ENCODE measurements around the gene SPAG4.

Gene SPAG4

GRCh38 chr20:35625584-35626385, 10.2 kb downstream of the SPAG4 start:
- peak; percentile 90 for DNase-seq

GRCh38 chr20:35626386-35627001, 10.9 kb downstream of the SPAG4 start:
- DNase-seq, result no peak

DNA sequence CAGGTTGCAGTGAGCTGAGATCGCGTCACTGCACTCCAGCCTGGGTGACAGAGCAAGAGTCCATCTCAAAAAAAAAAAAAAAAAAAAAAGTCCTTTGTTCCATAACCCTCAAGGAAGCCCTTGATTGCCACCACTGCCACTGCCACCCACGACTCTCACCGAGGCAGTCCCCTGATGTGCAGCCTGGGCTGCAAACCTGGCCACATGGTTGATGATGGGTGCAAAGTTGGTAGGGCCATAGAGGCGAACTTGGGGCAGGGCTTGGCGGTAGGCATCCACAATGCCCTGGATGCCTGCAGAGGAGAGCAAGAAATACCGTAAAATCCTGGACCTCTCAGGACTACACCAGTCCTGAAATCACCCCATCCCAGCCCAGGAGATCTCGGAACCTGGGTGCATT, 11.5 kb downstream of the SPAG4 start:
- no peak for DNase-seq

GRCh38 chr20:35629427-35630145, 14.0 kb downstream of the SPAG4 start:
- DNase-seq, result no peak

- no peak for DNase-seq
These were observed 15.0 kb downstream of the SPAG4 start for GRCh38 chr20:35630636-35631035.

DNA sequence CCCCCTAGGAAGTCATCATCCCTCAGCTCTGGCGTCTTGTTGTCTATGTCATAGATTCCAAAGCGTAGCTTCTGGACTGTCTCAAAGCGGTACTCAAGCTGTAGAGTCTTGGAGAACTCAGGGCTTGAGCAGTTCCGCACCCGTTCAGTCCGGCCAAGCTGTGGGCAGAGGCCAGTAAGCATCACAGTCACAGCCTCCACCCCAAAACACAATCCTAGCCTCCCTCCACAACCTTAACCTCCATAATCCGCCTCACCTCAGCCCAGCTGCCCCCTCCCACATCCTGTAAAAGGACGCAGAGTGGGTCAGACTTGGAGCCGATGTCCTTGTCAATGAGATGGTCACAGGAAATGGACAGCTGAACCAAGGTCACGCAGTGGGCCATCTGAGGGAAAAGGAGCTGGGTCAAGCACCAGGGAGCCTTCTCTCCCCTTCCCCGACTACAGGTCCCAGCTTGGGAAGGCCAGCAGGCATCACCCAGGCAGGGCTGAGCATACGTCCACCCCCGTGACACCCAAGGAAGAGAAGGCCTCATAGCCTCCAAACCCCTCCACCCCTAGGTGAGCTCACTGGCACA, 17.0 kb downstream of the SPAG4 start:
- DNase-seq, result no peak

GRCh38 chr20:35635652-35636051, 20.0 kb downstream of the SPAG4 start:
- no peak for DNase-seq

DNA sequence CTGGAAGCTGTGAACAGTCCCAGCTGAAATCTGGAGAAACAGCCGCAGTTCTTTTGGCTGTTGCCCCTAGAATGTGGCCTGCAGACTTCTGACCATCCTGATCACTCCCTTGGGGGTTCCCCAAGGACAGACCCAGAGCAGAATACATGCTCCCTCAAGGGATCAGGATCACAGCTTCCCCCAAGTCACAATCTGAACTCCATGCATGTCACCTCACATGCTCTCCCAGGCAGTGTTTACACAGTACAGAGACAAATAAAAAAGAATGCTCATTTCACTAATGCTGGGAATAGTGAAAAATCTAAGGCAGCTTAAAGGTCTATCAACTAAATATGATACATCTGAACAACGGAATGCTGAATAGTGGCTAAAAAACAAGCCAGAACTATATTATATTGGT, 20.5 kb downstream of the SPAG4 start:
- DNase-seq, result no peak

DNA sequence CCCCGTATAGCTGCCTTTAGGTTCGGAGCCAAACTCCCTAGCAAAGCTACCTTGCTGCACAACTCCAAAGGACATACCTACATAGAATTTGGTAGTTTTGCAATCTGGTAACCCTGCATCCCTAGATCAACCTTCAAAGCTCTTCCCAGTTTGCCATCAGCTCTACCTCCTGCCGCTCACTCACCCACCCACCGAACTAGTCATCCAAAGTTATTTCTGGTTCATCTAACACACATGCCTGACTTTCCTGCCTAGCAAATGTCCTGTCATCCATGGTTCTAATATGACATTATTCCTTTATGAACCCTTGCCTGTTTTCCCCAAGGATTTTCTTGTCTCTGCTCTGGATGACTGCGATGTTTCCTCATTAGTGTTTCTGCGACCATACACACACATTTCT, 21.6 kb downstream of the SPAG4 start:
- DNase-seq, result no peak

DNA sequence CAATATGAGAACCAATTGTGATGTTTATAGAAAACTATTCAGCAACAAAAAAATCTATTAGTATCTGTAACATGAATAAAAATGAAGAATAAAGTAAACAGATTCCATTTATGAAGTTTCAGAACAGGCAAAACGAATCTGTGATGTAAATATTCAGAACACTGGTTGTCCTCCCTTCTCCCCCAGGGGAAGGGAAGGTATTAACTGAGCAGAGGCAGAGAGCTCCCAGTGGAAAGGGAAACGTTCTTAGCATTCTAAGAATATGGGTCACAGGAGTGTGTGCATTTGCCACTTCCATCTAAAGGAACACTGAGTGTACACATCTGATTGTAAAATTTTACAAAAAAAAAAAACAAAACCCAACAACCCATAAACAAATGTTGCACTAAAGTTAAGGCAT, 23.1 kb downstream of the SPAG4 start:
- no peak for DNase-seq

GRCh38 chr20:35640724-35641123, 25.1 kb downstream of the SPAG4 start:
- no peak for DNase-seq

DNA sequence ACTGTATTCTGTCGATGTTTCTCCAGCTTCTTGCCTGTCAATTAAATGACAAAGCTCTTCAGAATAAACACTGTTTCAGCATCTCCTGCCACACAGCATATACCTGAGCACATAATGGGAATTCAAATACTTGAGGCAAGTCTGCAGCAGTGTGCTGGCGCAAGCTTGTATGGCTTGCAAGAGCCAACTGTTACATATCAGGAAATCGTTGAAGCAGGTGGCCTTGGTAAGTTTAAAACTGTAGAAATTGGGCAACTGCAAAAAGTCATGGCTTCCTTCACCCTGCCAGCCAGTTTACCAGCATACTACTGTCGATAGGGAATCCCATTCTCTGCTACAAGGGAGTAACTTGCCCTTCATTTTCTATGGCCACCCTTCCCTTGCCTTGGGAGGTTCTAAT, 26.1 kb downstream of the SPAG4 start:
- no peak for DNase-seq

DNA sequence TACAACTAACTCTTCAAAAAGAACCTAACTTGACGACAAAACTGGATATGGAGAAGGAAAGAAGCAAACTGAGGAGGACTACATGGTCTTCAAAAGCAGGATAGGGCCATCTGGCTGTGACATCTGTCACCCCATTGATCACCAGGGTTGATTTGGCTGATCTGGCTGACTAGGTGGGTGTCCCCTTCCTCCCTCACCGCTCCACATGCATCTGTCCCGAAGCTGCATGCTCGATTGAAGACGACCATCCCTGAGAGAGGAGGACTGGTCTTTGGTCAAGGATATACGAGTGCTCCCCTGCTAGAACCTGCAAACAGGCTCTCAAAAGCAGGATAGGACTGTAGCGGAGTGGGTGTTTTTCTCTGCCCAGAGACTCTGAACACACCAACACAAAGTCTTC, 27.4 kb downstream of the SPAG4 start:
- no peak for DNase-seq

- no peak for DNase-seq
These were observed 29.2 kb downstream of the SPAG4 start for GRCh38 chr20:35644806-35645205.

- no peak for DNase-seq
These were observed 33.2 kb downstream of the SPAG4 start for GRCh38 chr20:35648836-35649235.

GRCh38 chr20:35650632-35651031, 35.0 kb downstream of the SPAG4 start:
- DNase-seq, result no peak

GRCh38 chr20:35651958-35652357, 36.3 kb downstream of the SPAG4 start:
- no peak for DNase-seq

- no peak for DNase-seq
These were observed 37.2 kb downstream of the SPAG4 start for GRCh38 chr20:35652641-35653429.

GRCh38 chr20:35653430-35653734, 37.8 kb downstream of the SPAG4 start:
- DNase-seq, result no peak

DNA sequence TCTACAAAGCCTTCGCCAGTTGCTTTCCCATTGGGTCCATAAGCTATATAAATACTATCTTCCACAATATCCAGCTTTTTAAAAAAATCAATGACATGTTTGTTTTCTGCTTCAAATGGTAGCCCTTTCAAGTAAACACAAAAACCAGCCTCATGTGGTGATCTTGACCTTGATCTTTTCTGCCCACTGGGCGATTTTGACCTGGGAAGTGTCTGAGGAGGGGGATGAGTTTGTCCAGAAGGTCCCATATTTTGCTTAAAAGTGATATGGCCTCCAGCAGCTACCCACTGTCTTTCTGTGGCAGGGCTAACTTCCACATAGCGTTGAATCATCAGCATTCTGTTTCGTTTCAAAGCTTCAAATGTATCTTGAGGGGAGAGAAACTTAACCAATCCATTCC, 38.3 kb downstream of the SPAG4 start:
- no peak for DNase-seq

DNA sequence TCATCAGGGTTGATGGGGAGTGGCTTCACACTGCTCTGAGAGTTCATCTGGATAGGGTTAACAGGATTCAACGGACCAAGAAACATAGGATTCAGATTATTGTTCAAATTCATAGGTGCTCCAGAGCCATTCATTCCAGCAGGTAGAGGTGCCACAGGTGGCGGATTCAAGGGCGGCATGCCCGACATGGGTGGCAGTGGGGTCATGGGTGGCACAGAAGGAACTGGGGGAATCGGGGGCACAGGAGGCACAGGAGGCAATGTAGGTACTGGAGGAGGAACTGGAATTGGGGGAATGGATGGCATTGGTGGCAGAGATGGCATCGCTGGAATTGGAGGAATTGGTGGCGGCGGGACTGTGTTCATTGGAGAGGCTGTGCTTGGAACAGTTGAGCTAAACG, 38.8 kb downstream of the SPAG4 start:
- no peak for DNase-seq

DNA sequence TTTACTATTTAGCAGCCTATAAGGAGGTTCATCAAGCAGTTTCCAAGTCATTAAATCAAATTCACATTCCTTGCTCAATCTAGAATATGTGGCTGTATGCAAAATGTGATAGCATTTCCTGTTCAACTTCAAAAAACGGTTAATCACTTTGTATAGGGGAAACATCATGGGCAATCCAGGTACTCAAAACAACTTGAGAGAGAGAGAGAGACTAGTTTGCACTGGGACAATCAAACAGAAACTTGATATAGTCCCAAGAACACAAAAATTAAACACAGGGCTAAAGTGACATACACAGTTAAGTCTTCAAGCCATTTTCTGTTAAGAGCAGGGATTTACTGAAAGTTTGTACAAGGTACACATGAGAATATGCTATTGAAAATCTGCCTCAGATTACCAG, 41.6 kb downstream of the SPAG4 start:
- DNase-seq, result peak; percentile 47

Measured in DMS53 (cell line).